ENCODE data around the gene GFPT2. TPM values are rescaled to one million over a fixed set of nuclear protein-coding genes. Genes with fewer than 3 reads are reported as not detected.

GFPT2 gene
- total RNA-seq, 4 donors from 2014 or later, result 8.2 to 26.6 (median 11.1) TPM

GRCh38 chr5:180391276-180391675 lies 38.1 kb upstream of the GFPT2 start:
- no peaks in the 10 kb centered on the region for H3K36me3 ChIP-seq
- no peaks in the 10 kb centered on the region for H3K4me1 ChIP-seq
- no peak overlapping the region for H3K27ac ChIP-seq
- 80 to 91% methylated on average over 1 to 6 of the region's 7 CpGs for WGBS, 2 donors
- TF ChIP-seq POLR2A (IDR thresholded peaks at IDR 0.05) (no peak), CTCF (IDR thresholded peaks at IDR 0.05) (no peak)
- H3K27me3 ChIP-seq, result no peaks in the 10 kb centered on the region
- intact Hi-C loops (cut with DNase I), result no loop called here
- H3K9me3 ChIP-seq, result no peaks in the 10 kb centered on the region
- no peak overlapping the region for H3K4me3 ChIP-seq (replicated peaks in 1 of 3)
- no peak for DNase-seq

- Histone ChIP-seq H3K4me3 (replicated peaks in 1 of 3) (no peak overlapping the region), H3K9me3 (no peaks in the 10 kb centered on the region), H3K4me1 (no peaks in the 10 kb centered on the region), H3K27ac (no peak overlapping the region), H3K36me3 (no peaks in the 10 kb centered on the region), H3K27me3 (no peaks in the 10 kb centered on the region)
- 86 to 93% methylated on average over 8 to 14 of the region's 15 CpGs for WGBS, 2 donors
- TF ChIP-seq POLR2A (IDR thresholded peaks at IDR 0.05) (no peak), CTCF (IDR thresholded peaks at IDR 0.05) (no peak)
- DNase-seq, result no peak
- intact Hi-C loops (cut with DNase I), result no loop called here
These were observed 37.5 kb upstream of the GFPT2 start for GRCh38 chr5:180390441-180391190.

GRCh38 chr5:180389252-180390101 lies 36.3 kb upstream of the GFPT2 start:
- DNase-seq, result no peak
- no peaks in the 10 kb centered on the region for H3K27me3 ChIP-seq
- H3K9me3 ChIP-seq, result no peaks in the 10 kb centered on the region
- no peak overlapping the region for H3K4me3 ChIP-seq (replicated peaks in 1 of 3)
- intact Hi-C loops (cut with DNase I), result no loop called here
- no peaks in the 10 kb centered on the region for H3K4me1 ChIP-seq
- H3K36me3 ChIP-seq, result no peaks in the 10 kb centered on the region
- TF ChIP-seq POLR2A (IDR thresholded peaks at IDR 0.05), result no peak
- TF ChIP-seq CTCF (IDR thresholded peaks at IDR 0.05), result no peak
- 69 to 80% methylated on average over 36 to 39 of the region's 39 CpGs for WGBS, 2 donors
- no peak overlapping the region for H3K27ac ChIP-seq

GRCh38 chr5:180387798-180388197 lies 34.7 kb upstream of the GFPT2 start:
- 84 to 91% methylated on average over 6 of the region's 6 CpGs for WGBS, 2 donors
- Histone ChIP-seq H3K27me3 (no peaks in the 10 kb centered on the region), H3K36me3 (no peaks in the 10 kb centered on the region), H3K9me3 (no peaks in the 10 kb centered on the region), H3K4me1 (no peaks in the 10 kb centered on the region), H3K4me3 (replicated peaks in 1 of 3) (no peak overlapping the region), H3K27ac (no peak overlapping the region)
- DNase-seq, result no peak
- no peak for TF ChIP-seq CTCF (IDR thresholded peaks at IDR 0.05)
- no peak for TF ChIP-seq POLR2A (IDR thresholded peaks at IDR 0.05)
- intact Hi-C loops (cut with DNase I), result no loop called here

- H3K9me3 ChIP-seq, result no peaks in the 10 kb centered on the region
- H3K27me3 ChIP-seq, result no peaks in the 10 kb centered on the region
- peaks cover 0 to 12% of the 10 kb centered on the region in 2 donors for H3K4me1 ChIP-seq
- TF ChIP-seq POLR2A (IDR thresholded peaks at IDR 0.05), result no peak
- TF ChIP-seq CTCF (IDR thresholded peaks at IDR 0.05), result no peak
- intact Hi-C loops (cut with DNase I), result no loop called here
- H3K27ac ChIP-seq, result no peak overlapping the region
- WGBS, 2 donors, result 96 to 100% methylated on average over 5 to 8 of the region's 8 CpGs
- no peak overlapping the region for H3K4me3 ChIP-seq (replicated peaks in 1 of 3)
- H3K36me3 ChIP-seq, result no peaks in the 10 kb centered on the region
- no peak for DNase-seq
These were observed 29.8 kb upstream of the GFPT2 start for GRCh38 chr5:180382926-180383325.
